H1 (cell line): ENCODE data around the gene SLC25A26. TPM values are rescaled to one million over a fixed set of nuclear protein-coding genes. Genes with fewer than 3 reads are reported as not detected.

Source experiments
- CTCF ChIA-PET: fragments of 300-600 bp; sonication (Branson Sonifier 250); formaldehyde crosslinking; loops from one replicate; lab custom pipeline; 2021; ENCODE audit not compliant: partially characterized antibody; lab: Charles Lee
- POLR2A ChIA-PET: fragments of 300-600 bp; sonication (Branson Sonifier 250); formaldehyde crosslinking; loops from one replicate; lab custom pipeline; 2021; ENCODE audit warnings: inconsistent platforms; ENCODE audit not compliant: partially characterized antibody; lab: Charles Lee
- DNase-seq, 2 experiments: peaks; one replicate each; pipeline versions ENCODE4 v3.0.0 to v3.0.0-alpha.2; 2010 to 2022; ENCODE audit warnings: low spot score in 2 of 2, low read depth in 1 of 2, mixed read lengths in 1 of 2
- FAIRE-seq: peaks from 2 replicates; lab custom pipeline; 2011; peaks lifted over from hg19 to GRCh38; lab: Jason Lieb, UNC
- H2AFZ ChIP-seq: 2 replicates; pipeline ENCODE4 v1.8.1; 2012; ENCODE audit warnings: low read length, inconsistent platforms
- H2AK5ac ChIP-seq: 2 replicates; pipeline ENCODE4 v1.6.1; 2013; ENCODE audit warnings: low read depth, low read length
- H2BK120ac ChIP-seq: replicated peaks from 2 replicates; pipeline ENCODE3; 2013; ENCODE audit warnings: low read depth, low read length, inconsistent platforms
- H2BK12ac ChIP-seq: 2 replicates; pipeline ENCODE4 v1.6.1; 2013; ENCODE audit warnings: low read depth, low read length
- H2BK15ac ChIP-seq: 2 replicates; pipeline ENCODE4 v1.6.1; 2013; ENCODE audit warnings: low read length
- H2BK20ac ChIP-seq: 2 replicates; pipeline ENCODE4 v1.6.1; 2013; ENCODE audit warnings: low read length
- H2BK5ac ChIP-seq: 2 replicates; pipeline ENCODE4 v1.6.1; 2013; ENCODE audit warnings: low read depth, low read length
- H3K14ac ChIP-seq: 2 replicates; pipeline ENCODE4 v1.6.1; 2013; ENCODE audit warnings: inconsistent platforms; ENCODE audit not compliant: insufficient read length
- H3K18ac ChIP-seq: 2 replicates; pipeline ENCODE4 v1.6.1; 2013; ENCODE audit warnings: low read length; ENCODE audit errors: extremely low read depth
- H3K23ac ChIP-seq: 2 replicates; pipeline ENCODE4 v1.6.1; 2013; ENCODE audit warnings: inconsistent platforms; ENCODE audit not compliant: insufficient read length
- H3K23me2 ChIP-seq: 2 replicates; pipeline ENCODE4 v1.6.1; 2013; ENCODE audit warnings: low read depth, low read length
- H3K27ac ChIP-seq: 2 replicates; pipeline ENCODE4 v1.6.1; 2011; ENCODE audit warnings: low read depth, low read length, inconsistent platforms
- H3K27me3 ChIP-seq, 4 experiments: replicated peaks in 1 of 4; 1 replicate in 1 of 4; 2 replicates in 3 of 4; pipeline versions ENCODE4 v1.6.1 to v1.8.1; 2011 to 2013; ENCODE audit warnings: low read length in 3 of 4, mild to moderate bottlenecking in 3 of 4, inconsistent platforms in 2 of 4, mixed read lengths in 2 of 4, moderate library complexity in 1 of 4; ENCODE audit not compliant: control insufficient read depth in 3 of 4, insufficient read depth in 3 of 4; ENCODE audit errors: extremely low read depth in 1 of 4
- H3K36me3 ChIP-seq, 4 experiments: 2 replicates each; pipeline versions ENCODE4 v1.6.1 to v1.8.1; 2011 to 2013; ENCODE audit warnings: mild to moderate bottlenecking in 4 of 4, low read length in 3 of 4, moderate library complexity in 2 of 4, control low read depth in 1 of 4, inconsistent platforms in 1 of 4; ENCODE audit not compliant: insufficient read depth in 4 of 4, control insufficient read depth in 2 of 4
- H3K4ac ChIP-seq: replicated peaks from 2 replicates; pipeline ENCODE3; 2013; ENCODE audit warnings: low read length, low read depth, mixed read lengths, inconsistent platforms; ENCODE audit not compliant: insufficient read length
- H3K4me1 ChIP-seq, 4 experiments: replicated peaks in 1 of 4; 1 replicate in 1 of 4; 2 replicates in 3 of 4; pipeline versions ENCODE4 v1.6.1 to v1.8.1; 2011 to 2013; ENCODE audit warnings: low read length in 3 of 4, inconsistent platforms in 2 of 4, mixed read lengths in 1 of 4; ENCODE audit not compliant: insufficient read depth in 4 of 4, control insufficient read depth in 3 of 4
- H3K4me2 ChIP-seq, 2 experiments: 2 replicates each; pipeline versions ENCODE4 v1.6.1 to v1.8.1; 2011 to 2013; ENCODE audit warnings: low read depth in 2 of 2, low read length in 2 of 2, control low read depth in 1 of 2, inconsistent platforms in 1 of 2, mild to moderate bottlenecking in 1 of 2; ENCODE audit not compliant: insufficient read depth in 1 of 2
- H3K4me3 ChIP-seq, 4 experiments: fragments of 200-600, 300-600 bp in 1 of 4; sonication (generic), shearing (Covaris generic), sonication (Bioruptor Twin) in 1 of 4; 2 replicates each; pipeline versions ENCODE4 v1.5.1 to v1.8.1; 2011 to 2016; ENCODE audit warnings: low read length in 4 of 4, low read depth in 3 of 4, control low read depth in 2 of 4, inconsistent platforms in 2 of 4, mild to moderate bottlenecking in 2 of 4, mixed read lengths in 1 of 4, moderate library complexity in 1 of 4; ENCODE audit not compliant: insufficient read depth in 2 of 4; ENCODE audit errors: extremely low read depth in 1 of 4
- H3K56ac ChIP-seq: replicated peaks from 2 replicates; pipeline ENCODE3; 2013; ENCODE audit warnings: low read depth, mild to moderate bottlenecking, mixed read lengths, low read length, inconsistent platforms; ENCODE audit not compliant: insufficient read length
- H3K79me1 ChIP-seq: 2 replicates; pipeline ENCODE4 v1.6.1; 2013; ENCODE audit warnings: low read depth, low read length, control low read depth
- H3K79me2 ChIP-seq, 2 experiments: 2 replicates each; pipeline versions ENCODE4 v1.6.1 to v1.8.1; 2012 to 2013; ENCODE audit warnings: low read length in 2 of 2, mild to moderate bottlenecking in 2 of 2, inconsistent platforms in 1 of 2; ENCODE audit not compliant: insufficient read depth in 2 of 2, control insufficient read depth in 1 of 2
- H3K9ac ChIP-seq, 4 experiments: replicated peaks in 1 of 4; 1 replicate in 1 of 4; 2 replicates in 3 of 4; pipeline versions ENCODE4 v1.6.1 to v1.8.1; 2011 to 2013; ENCODE audit warnings: low read depth in 3 of 4, low read length in 3 of 4, control low read depth in 2 of 4, mild to moderate bottlenecking in 2 of 4, moderate library complexity in 2 of 4, inconsistent platforms in 1 of 4; ENCODE audit errors: extremely low read depth in 1 of 4
- H3K9me3 ChIP-seq, 2 experiments: 2 replicates each; pipeline versions ENCODE4 v1.6.1 to v1.8.1; 2012 to 2013; ENCODE audit warnings: mild to moderate bottlenecking in 2 of 2, moderate library complexity in 2 of 2, control low read depth in 1 of 2, inconsistent platforms in 1 of 2, low read depth in 1 of 2, low read length in 1 of 2, mixed read lengths in 1 of 2; ENCODE audit not compliant: insufficient read depth in 2 of 2
- H4K20me1 ChIP-seq, 2 experiments: replicated peaks in 1 of 2; 2 replicates each; pipeline versions ENCODE3 to v1.8.1; 2011 to 2013; ENCODE audit warnings: inconsistent platforms in 2 of 2, low read length in 2 of 2, mild to moderate bottlenecking in 1 of 2; ENCODE audit not compliant: insufficient read depth in 2 of 2, control insufficient read depth in 1 of 2
- H4K5ac ChIP-seq: 2 replicates; pipeline ENCODE4 v1.6.1; 2013; ENCODE audit warnings: low read length, low read depth, mixed read lengths, inconsistent platforms; ENCODE audit not compliant: insufficient read length
- H4K8ac ChIP-seq: 2 replicates; pipeline ENCODE4 v1.8.0; 2013; ENCODE audit warnings: mild to moderate bottlenecking, moderate library complexity, low read length, inconsistent platforms; ENCODE audit not compliant: insufficient read depth; ENCODE audit errors: extremely low read depth
- H4K91ac ChIP-seq: replicated peaks from 2 replicates; pipeline ENCODE3; 2013; ENCODE audit warnings: low read length, mixed read lengths, inconsistent platforms; ENCODE audit not compliant: insufficient read length
- TAF1 ChIP-seq: IDR thresholded peaks from 2 replicates; pipeline ENCODE4 v1.6.1; 2011; ENCODE audit warnings: mild to moderate bottlenecking, low read depth, low read length
- WGBS, 2 experiments: shearing (Covaris generic) in 1 of 2; methylation state at CpG; one replicate each; pipeline versions ENCODE4 v1.1.6 to v1.1.7; 2013 to 2015; ENCODE audit warnings: low lambda C conversion rate in 2 of 2, mixed read lengths in 2 of 2, inconsistent platforms in 1 of 2, low coverage in 1 of 2, missing lambda C conversion rate in 1 of 2; ENCODE audit not compliant: insufficient replicate concordance in 2 of 2, insufficient coverage in 1 of 2, insufficient read length in 1 of 2; ENCODE audit errors: extremely low coverage in 1 of 2, missing lambda C conversion rate in 1 of 2; 5-methylcytosine and 5-hydroxymethylcytosine counted together
- polyA plus RNA-seq, 7 experiments: library from polyadenylated mRNA; depleted of rRNA in 3 of 7; stranded (reverse) in 5 of 7; unstranded in 2 of 7; fragments of >200 nt in 5 of 7; fragments of 200-250 nt in 2 of 7; gene quantifications; 1 replicate in 5 of 7; 2 replicates in 1 of 7; 4 replicates in 1 of 7; pipeline versions ENCODE4 v1.2.1 to v1.2.3, GENCODE V29; 2011 to 2013; ENCODE audit warnings: missing spikeins in 2 of 7, mixed read lengths in 2 of 7
- total RNA-seq: library from RNA; stranded (reverse); fragmentation: NEBNext Ultra II Directional; extraction: Animal tissue kit (Norgen Biotek cat#: 25700); gene quantifications from 2 replicates; pipeline ENCODE4 v1.2.1, GENCODE V29; 2021

SLC25A26 gene
- total and polyA plus RNA-seq, 2 of the 8 experiments (the other 6 are each of a cell fraction or from before 2014, with no cell fraction given) = 30.0 to 37.0 TPM

- Histone ChIP-seq H2BK5ac (no peak overlapping the region), H3K27me3 (peaks cover 0 to 1% (median 0%) of the 10 kb centered on the region in 4 experiments; a peak in 1 of 7 replicates), H4K91ac (no peak overlapping the region), H4K8ac (no peak overlapping the region), H3K14ac (no peak overlapping the region), H3K36me3 (no peaks in the 10 kb centered on the region), H3K27ac (no peak overlapping the region), H2BK15ac (no peak overlapping the region), H2AK5ac (no peak overlapping the region), H3K56ac (no peak overlapping the region), H3K79me2 (no peaks in the 10 kb centered on the region), H3K4me1 (no peaks in the 10 kb centered on the region), H3K23ac (no peak overlapping the region), H2BK20ac (no peak overlapping the region), H3K4me3 (no peak overlapping the region), H3K18ac (no peak overlapping the region), H2AFZ (no peak overlapping the region), H2BK12ac (no peak overlapping the region), H3K4ac (no peak overlapping the region), H3K79me1 (no peaks in the 10 kb centered on the region), H3K9ac (no peak overlapping the region), H4K20me1 (no peaks in the 10 kb centered on the region), H4K5ac (no peak overlapping the region), H3K9me3 (no peaks in the 10 kb centered on the region; a peak in 1 of 4 replicates)
- CTCF ChIA-PET = interaction anchor here (0.9 to 3.3 kb wide), 3 partner anchors 9 to 32 kb away, joined by 3 to 14 read pairs (median 4); no protein-coding TSS in a partner anchor
- 96% methylated on average over 5 of the region's 5 CpGs; no CpG with 5 or more reads in 1 of the 2 experiments for WGBS, 2 experiments
- no peak for FAIRE-seq
- no peak for DNase-seq
- no peak for TF ChIP-seq TAF1
- TF ChIP-seq, all 59 proteins: peak for 0
- no peak overlapping the region for H3K4me2 ChIP-seq
- no peaks in the 10 kb centered on the region; the same call in 1 of the 2 replicates for H3K23me2 ChIP-seq
- no peak overlapping the region for H2BK120ac ChIP-seq
- POLR2A ChIA-PET = no interaction called here
These were observed 47.1 kb downstream of the SLC25A26 start for GRCh38 chr3:66267906-66268305.
